Keratinocyte (primary cell): Measurements from ENCODE around the gene SSR1. TPM values are rescaled to one million over a fixed set of nuclear protein-coding genes. Genes with fewer than 3 reads are reported as not detected.

Experiments used
- DNase-seq: peaks from one replicate; pipeline ENCODE4 v3.0.0-alpha.2; 2011; ENCODE audit warnings: low read depth, missing footprints, low spot score
- FAIRE-seq: peaks from 2 replicates; lab custom pipeline; 2011; peaks lifted over from hg19 to GRCh38; lab: Jason Lieb, UNC
- H2AFZ ChIP-seq: 2 replicates; pipeline ENCODE4 v1.6.0; 2012; ENCODE audit warnings: low read length, control low read depth, inconsistent platforms; ENCODE audit not compliant: control insufficient read depth
- H3K27ac ChIP-seq: 2 replicates; pipeline ENCODE4 v1.5.1; 2011; ENCODE audit warnings: low read length; ENCODE audit not compliant: control insufficient read depth, insufficient read depth
- H3K27me3 ChIP-seq: 3 replicates; pipeline ENCODE4 v1.6.0; 2011; ENCODE audit warnings: low read length; ENCODE audit not compliant: control insufficient read depth, insufficient read depth; ENCODE audit errors: extremely low read depth
- H3K36me3 ChIP-seq, 2 experiments: 2 replicates in 1 of 2; 3 replicates in 1 of 2; pipeline ENCODE4 v1.5.1; 2011; ENCODE audit warnings: low read length in 2 of 2, mild to moderate bottlenecking in 1 of 2; ENCODE audit not compliant: control insufficient read depth in 2 of 2, insufficient read depth in 2 of 2; ENCODE audit errors: extremely low read depth in 1 of 2
- H3K4me1 ChIP-seq: 3 replicates; pipeline ENCODE4 v1.5.1; 2011; ENCODE audit warnings: low read length; ENCODE audit not compliant: control insufficient read depth, insufficient read depth; ENCODE audit errors: extremely low read depth
- H3K4me2 ChIP-seq: 3 replicates; pipeline ENCODE4 v1.6.0; 2011; ENCODE audit warnings: low read depth, low read length; ENCODE audit not compliant: control insufficient read depth, insufficient read depth; ENCODE audit errors: extremely low read depth
- H3K4me3 ChIP-seq, 3 experiments: fragments of 200-600 bp in 1 of 3; sonication (generic) in 1 of 3; 2 replicates in 2 of 3; 3 replicates in 1 of 3; pipeline ENCODE4 v1.5.1; 2011 to 2016; ENCODE audit warnings: low read length in 3 of 3, mild to moderate bottlenecking in 3 of 3, control low read depth in 2 of 3, inconsistent platforms in 1 of 3, low read depth in 1 of 3, mixed read lengths in 1 of 3, mixed run types in 1 of 3, moderate library complexity in 1 of 3; ENCODE audit not compliant: control insufficient read depth in 2 of 3, insufficient read depth in 2 of 3; ENCODE audit errors: extremely low read depth in 1 of 3
- H3K79me2 ChIP-seq: 2 replicates; pipeline ENCODE4 v1.6.0; 2012; ENCODE audit warnings: low read length; ENCODE audit not compliant: control insufficient read depth, insufficient read depth
- H3K9ac ChIP-seq: 3 replicates; pipeline ENCODE4 v1.6.0; 2011; ENCODE audit warnings: low read length; ENCODE audit not compliant: control insufficient read depth, insufficient read depth; ENCODE audit errors: extremely low read depth
- H3K9me1 ChIP-seq: 3 replicates; pipeline ENCODE4 v1.6.0; 2011; ENCODE audit warnings: low read length; ENCODE audit not compliant: control insufficient read depth, insufficient read depth; ENCODE audit errors: extremely low read depth
- H3K9me3 ChIP-seq: 2 replicates; pipeline ENCODE4 v1.5.1; 2012; ENCODE audit warnings: low read depth, low read length; ENCODE audit not compliant: control insufficient read depth
- H4K20me1 ChIP-seq: 3 replicates; pipeline ENCODE4 v1.6.0; 2011; ENCODE audit warnings: low read length; ENCODE audit not compliant: control insufficient read depth, insufficient read depth; ENCODE audit errors: extremely low read depth
- CTCF ChIP-seq, 3 experiments: IDR thresholded peaks in 1 of 3; conservative IDR thresholded peaks in 1 of 3; optimal IDR thresholded peaks in 1 of 3; 2 replicates in 2 of 3; 3 replicates in 1 of 3; pipeline versions ENCODE3 to v1.5.1; 2011; ENCODE audit warnings: low read length in 3 of 3, mild to moderate bottlenecking in 3 of 3, moderate library complexity in 2 of 3, control low read depth in 1 of 3, inconsistent platforms in 1 of 3; ENCODE audit not compliant: insufficient read depth in 2 of 3; ENCODE audit errors: extremely low read depth in 1 of 3
- EZH2 ChIP-seq: IDR thresholded peaks from one replicate; pipeline ENCODE4 v1.6.1; 2012; ENCODE audit warnings: inconsistent platforms, mild to moderate bottlenecking, low read length, moderate library complexity
- dilution Hi-C: fragments of 300-500 bp; cut with MboI; formaldehyde crosslinking; loops from one replicate; pipeline ENCODE4 v1.7.0; 2020; ENCODE audit warnings: low sequenced_read_pairs; ENCODE audit not compliant: extremely low pct_ligation_motif_present
- polyA plus RNA-seq, 5 experiments: library from polyadenylated mRNA; depleted of rRNA in 3 of 5; stranded (reverse) in 3 of 5; stranded (forward) in 1 of 5; unstranded in 1 of 5; fragments of >200 nt; gene quantifications; 1 replicate in 1 of 5; 2 replicates in 3 of 5; 3 replicates in 1 of 5; pipeline versions ENCODE4 v1.2.1 to v1.2.3, GENCODE V29; 2011 to 2012; ENCODE audit warnings: missing spikeins in 2 of 5, low read depth in 1 of 5, low replicate concordance in 1 of 5

SSR1 gene
- polyA plus RNA-seq, 1 donor (not counting 4 experiments of a cell fraction or from before 2014, with no cell fraction given): 188 TPM

GRCh38 chr6:7243179-7243981, 69.6 kb downstream of the SSR1 start:
- Histone ChIP-seq H3K79me2 (peaks cover 13% of the 10 kb centered on the region), H3K36me3 (peaks cover 28 to 30% of the 10 kb centered on the region in 2 experiments)
- dilution Hi-C loops: no loop called here

GRCh38 chr6:7242835-7243178, 70.2 kb downstream of the SSR1 start:
- no peaks in the 10 kb centered on the region for H3K9me1 ChIP-seq
- H3K79me2 ChIP-seq: peaks cover 13% of the 10 kb centered on the region
- no peaks in the 10 kb centered on the region for H3K4me1 ChIP-seq
- H2AFZ ChIP-seq: no peak overlapping the region
- H3K9ac ChIP-seq: no peak overlapping the region
- H4K20me1 ChIP-seq: no peaks in the 10 kb centered on the region
- DNase-seq: no peak
- TF ChIP-seq EZH2: no peak
- no peak overlapping the region for H3K27ac ChIP-seq
- no peaks in the 10 kb centered on the region for H3K9me3 ChIP-seq
- H3K4me2 ChIP-seq: no peak overlapping the region
- no peak for FAIRE-seq
- dilution Hi-C loops: no loop called here
- H3K4me3 ChIP-seq: no peak overlapping the region
- no peaks in the 10 kb centered on the region for H3K27me3 ChIP-seq
- H3K36me3 ChIP-seq: peaks cover 24 to 30% of the 10 kb centered on the region in 2 experiments

More at GRCh38 chr6:7243179-7243981, 69.6 kb downstream of the SSR1 start:
- Histone ChIP-seq H3K27me3 (no peaks in the 10 kb centered on the region), H3K4me3 (no peak overlapping the region), H3K9me3 (no peaks in the 10 kb centered on the region), H3K4me2 (no peak overlapping the region), H3K27ac (no peak overlapping the region), H3K4me1 (no peaks in the 10 kb centered on the region), H3K9me1 (no peaks in the 10 kb centered on the region), H3K9ac (no peak overlapping the region), H2AFZ (no peak overlapping the region), H4K20me1 (no peaks in the 10 kb centered on the region)
- FAIRE-seq: peak; percentile 51
- DNase-seq: no peak
- TF ChIP-seq EZH2 (no peak), CTCF (optimal IDR thresholded peaks at IDR 0.05 in 1 of 3, IDR thresholded peaks at IDR 0.05 in 1 of 3, conservative IDR thresholded peaks at IDR 0.05 in 1 of 3; ENCODE audit: extremely low read depth in 1 of 3, insufficient read depth in 2 of 3, low read length in 3 of 3) (peak; percentile 74 to 90 (median 84))
